Measurements from ENCODE around the gene RAB14.

DNA sequence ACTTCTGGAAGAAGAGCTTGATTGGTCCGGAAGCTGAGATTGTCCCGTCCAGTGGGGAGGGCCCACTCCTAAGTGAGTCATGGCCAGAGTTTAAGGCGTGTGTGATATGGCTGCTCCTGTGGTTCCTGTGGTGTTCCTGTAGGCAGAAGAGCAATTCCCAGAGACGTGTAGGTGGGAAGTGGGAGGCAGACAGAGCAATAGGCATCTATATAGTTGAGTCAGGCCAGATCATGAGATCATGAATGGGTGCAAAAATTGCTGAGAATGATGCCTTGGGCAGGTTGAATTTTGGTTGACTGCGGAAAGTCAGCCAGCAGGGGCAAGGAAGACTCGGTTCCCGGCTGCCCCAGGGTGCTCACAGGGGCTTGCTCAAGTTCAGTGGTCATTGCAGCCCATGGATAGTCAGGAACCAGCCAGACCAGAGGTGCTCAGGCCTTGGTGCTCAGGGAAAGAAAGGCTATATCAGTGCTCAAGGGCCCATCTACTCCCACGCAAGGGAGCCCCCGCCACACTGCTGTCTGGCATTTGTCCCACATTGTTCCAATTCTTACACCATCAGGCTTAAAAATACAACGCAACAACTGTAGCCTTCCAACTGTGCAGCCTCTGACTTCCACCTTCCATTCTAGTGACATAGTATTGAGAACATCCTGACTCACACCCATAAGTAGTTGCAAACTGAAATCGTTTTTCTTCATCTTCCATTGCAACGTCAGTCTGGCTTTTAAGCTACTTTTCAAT, 45.3 kb upstream of the RAB14 start:
- no peak for TF ChIP-seq POLR2A (IDR thresholded peaks at IDR 0.05; ENCODE audit: low read depth, low read length)
- TF ChIP-seq RAD21 (IDR thresholded peaks at IDR 0.05; ENCODE audit: insufficient read depth, low read depth, low read length): no peak
